ENCODE measurements around the gene NDUFA1. TPM values are rescaled to one million over a fixed set of nuclear protein-coding genes. Genes with fewer than 3 reads are reported as not detected.

NDUFA1 gene
- total RNA-seq, 5 donors from 2014 or later (not counting 1 experiment from before 2014, with no cell fraction given) = 56.3 to 60.8 (median 58.0) TPM

GRCh38 chrX:119852382-119853353 lies 19.0 kb upstream of the NDUFA1 start, which contains the start of gene UPF3B:
UPF3B (minus strand) TSS chrX:119852963; CDS start chrX:119852928, 35 bp downstream.
- H3K9me3 Mint-ChIP-seq = no peaks in the 10 kb centered on the region
- H3K36me3 Mint-ChIP-seq = peaks cover 6% of the 10 kb centered on the region
- ATAC-seq (replicated peaks in 1 of 4) (peak; percentile 94 to 99 (median 98)), DNase-seq (peak; percentile 82 to 96 (median 93))
- ChIA-PET CTCF (interaction anchor here (0.5 to 1.5 kb wide), 6 partner anchors 11 to 441 kb away, joined by 3 to 10 read pairs (median 4); partner anchors contain the start of genes NDUFA1 (in 1 of the 2), RNF113A (in 1 of the 2) and RPL39 (in 1 of the 2)), POLR2A (interaction anchor here (1.0 to 1.8 kb wide), 6 partner anchors 9 to 90 kb away, joined by 3 to 24 read pairs (median 5); partner anchors contain the start of genes RPL39 (in 2 of the 2), NDUFA1 (in 1 of the 2), NKAP (in 1 of the 2) and RNF113A (in 1 of the 2))
- no peaks in the 10 kb centered on the region for H3K27me3 ChIP-seq (replicated peaks in 1 of 2; ENCODE audit: control insufficient read depth in 2 of 2, extremely low read depth in 1 of 2, insufficient read depth in 2 of 2, low read length in 1 of 2)
- H3K27ac ChIP-seq (ENCODE audit: low read length) = peak within 1 kb of the TSS; percentile 94
- H3K36me3 ChIP-seq (ENCODE audit: control insufficient read depth in 2 of 2, extremely low read depth in 1 of 2, insufficient read depth in 1 of 2, low read length in 1 of 2) = no peaks in the 10 kb centered on the region
- H3K9me3 ChIP-seq = no peaks in the 10 kb centered on the region
- peak within 1 kb of the TSS; percentile 99 for H3K4me3 Mint-ChIP-seq
- H3K27ac Mint-ChIP-seq = peak within 1 kb of the TSS; percentile 97 to 98
- peak within 1 kb of the TSS; percentile 75 to 93 for H3K4me3 ChIP-seq (ENCODE audit: control insufficient read depth in 1 of 2, extremely low read depth in 1 of 2, low read length in 1 of 2)
- peaks cover 0 to 24% of the 10 kb centered on the region in 2 donors for H3K27me3 Mint-ChIP-seq
- WGBS (ENCODE audit: insufficient coverage) = 0% methylated on average over 10 of the region's 54 CpGs
- peaks cover 14 to 22% (median 16%) of the 10 kb centered on the region in 3 donors for H3K4me1 Mint-ChIP-seq
- H3K4me1 ChIP-seq (ENCODE audit: control insufficient read depth in 1 of 2, extremely low read depth in 1 of 2, insufficient read depth in 2 of 2, low read length in 2 of 2) = peaks cover 3 to 12% of the 10 kb centered on the region in 2 experiments

DNA sequence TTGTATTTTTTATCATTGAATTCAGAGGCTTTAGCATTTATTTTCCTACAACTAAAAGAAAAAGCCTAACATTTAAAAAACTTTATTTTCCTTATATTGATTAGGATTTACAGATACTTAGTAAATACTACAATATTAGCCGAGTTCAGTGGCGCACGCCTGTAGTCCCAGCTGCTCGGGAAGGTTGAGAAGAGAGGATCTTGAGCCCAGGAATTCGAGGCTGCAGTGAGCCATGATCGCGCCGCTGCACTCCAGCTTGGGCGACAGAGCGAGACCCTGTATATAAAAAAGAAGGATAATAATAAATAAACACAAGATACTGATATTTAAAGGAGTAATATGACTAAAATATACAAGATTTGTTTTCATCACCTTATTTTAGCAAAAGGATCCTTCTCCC lies 18.2 kb upstream of the NDUFA1 start:
- H3K4me3 ChIP-seq (ENCODE audit: control insufficient read depth in 1 of 2, extremely low read depth in 1 of 2, low read length in 1 of 2) = peak overlapping the region in 1 of 2 donors; percentile 93
- H3K4me3 Mint-ChIP-seq = peak overlapping the region in 2 of 3 donors; percentile 99
- H3K27me3 Mint-ChIP-seq = peaks cover 0 to 24% of the 10 kb centered on the region in 2 donors
- DNase-seq (no peak), ATAC-seq (replicated peaks in 1 of 4) (no peak)
- H3K27ac ChIP-seq (ENCODE audit: low read length) = peak overlapping the region; percentile 94
- ChIA-PET POLR2A (interaction anchor here (1.0 to 1.8 kb wide), 6 partner anchors 8 to 90 kb away, joined by 3 to 24 read pairs (median 5); partner anchors contain the start of genes RPL39 (in 2 of the 2), NDUFA1 (in 1 of the 2), NKAP (in 1 of the 2) and RNF113A (in 1 of the 2)), CTCF (interaction anchor here in 1 of 2 donors (0.8 to 1.5 kb wide), 4 partner anchors 11 to 62 kb away, joined by 3 to 10 read pairs (median 6); partner anchors contain the start of genes NDUFA1, RNF113A and RPL39)
- H3K4me1 Mint-ChIP-seq = peaks cover 14 to 22% (median 16%) of the 10 kb centered on the region in 3 donors
- H3K27ac Mint-ChIP-seq = peak overlapping the region; percentile 97 to 98
- no peaks in the 10 kb centered on the region for H3K27me3 ChIP-seq (replicated peaks in 1 of 2; ENCODE audit: control insufficient read depth in 2 of 2, extremely low read depth in 1 of 2, insufficient read depth in 2 of 2, low read length in 1 of 2)
- H3K36me3 ChIP-seq (ENCODE audit: control insufficient read depth in 2 of 2, extremely low read depth in 1 of 2, insufficient read depth in 1 of 2, low read length in 1 of 2) = no peaks in the 10 kb centered on the region
- H3K9me3 Mint-ChIP-seq = no peaks in the 10 kb centered on the region
- WGBS (ENCODE audit: insufficient coverage) = no CpG with 5 or more reads among the region's 10 CpGs
- H3K9me3 ChIP-seq = no peaks in the 10 kb centered on the region
- H3K36me3 Mint-ChIP-seq = peaks cover 4% of the 10 kb centered on the region
- H3K4me1 ChIP-seq (ENCODE audit: control insufficient read depth in 1 of 2, extremely low read depth in 1 of 2, insufficient read depth in 2 of 2, low read length in 2 of 2) = peaks cover 3 to 12% of the 10 kb centered on the region in 2 experiments

GRCh38 chrX:119870626-119871131 lies 953 bp upstream of the NDUFA1 start:
- Mint-ChIP-seq H3K4me1 (peaks cover 14 to 35% (median 34%) of the 10 kb centered on the region in 3 donors), H3K27me3 (no peaks in the 10 kb centered on the region), H3K9me3 (no peaks in the 10 kb centered on the region), H3K27ac (peak overlapping the region; percentile 97 to 100), H3K36me3 (no peaks in the 10 kb centered on the region), H3K4me3 (peak overlapping the region; percentile 93 to 100 (median 100))
- Histone ChIP-seq H3K27ac (ENCODE audit: low read length) (peak overlapping the region; percentile 96), H3K36me3 (ENCODE audit: control insufficient read depth in 2 of 2, extremely low read depth in 1 of 2, insufficient read depth in 1 of 2, low read length in 1 of 2) (peaks cover 0 to 13% of the 10 kb centered on the region in 2 donors), H3K9me3 (no peaks in the 10 kb centered on the region), H3K4me1 (ENCODE audit: control insufficient read depth in 1 of 2, extremely low read depth in 1 of 2, insufficient read depth in 2 of 2, low read length in 2 of 2) (peaks cover 2 to 20% of the 10 kb centered on the region in 2 experiments), H3K27me3 (replicated peaks in 1 of 2; ENCODE audit: control insufficient read depth in 2 of 2, extremely low read depth in 1 of 2, insufficient read depth in 2 of 2, low read length in 1 of 2) (no peaks in the 10 kb centered on the region), H3K4me3 (ENCODE audit: control insufficient read depth in 1 of 2, extremely low read depth in 1 of 2, low read length in 1 of 2) (peak overlapping the region; percentile 69 to 84)
- DNase-seq = peak in 29 of 35 experiments; percentile 5 to 54 (median 23)
- ATAC-seq (replicated peaks in 1 of 4) = peak; percentile 1 to 25 (median 17)
- ChIA-PET CTCF (interaction anchor here (0.5 to 2.4 kb wide), 10 partner anchors 8 to 246 kb away, joined by 3 to 15 read pairs (median 4); partner anchors contain the start of genes RPL39 (in 1 of the 2) and UPF3B (in 1 of the 2)), POLR2A (interaction anchor here (0.6 to 3.4 kb wide), 10 partner anchors 8 to 306 kb away, joined by 3 to 28 read pairs (median 6); partner anchors contain the start of genes RPL39 (in 2 of the 2) and UPF3B (in 2 of the 2))
- 0% methylated on average over 17 of the region's 25 CpGs for WGBS (ENCODE audit: insufficient coverage)

DNA sequence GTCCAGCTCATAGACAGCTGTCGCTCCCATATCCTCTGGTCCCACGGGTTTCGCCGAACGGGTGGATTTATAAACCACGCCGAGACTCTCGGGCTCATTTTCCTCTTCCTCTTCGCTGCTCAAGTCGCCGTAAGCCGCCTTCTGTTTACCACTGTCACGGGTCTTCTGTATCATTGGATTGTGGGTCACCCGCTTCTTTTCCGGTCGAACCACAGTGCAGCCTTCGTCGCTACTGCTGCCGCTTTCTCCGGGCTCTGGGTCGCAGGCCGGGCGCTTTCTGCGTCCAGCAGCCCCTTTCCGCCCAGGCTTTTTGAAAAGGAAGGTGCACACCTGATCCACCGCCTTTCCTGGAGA lies 410 bp upstream of the NDUFA1 start:
- 0% methylated on average over 20 of the region's 26 CpGs for WGBS (ENCODE audit: insufficient coverage)

GRCh38 chrX:119878740-119879139 lies 7.1 kb downstream of the NDUFA1 start:
- peaks cover 0 to 9% of the 10 kb centered on the region in 2 experiments for H3K4me1 ChIP-seq (ENCODE audit: control insufficient read depth in 1 of 2, extremely low read depth in 1 of 2, insufficient read depth in 2 of 2, low read length in 2 of 2)
- DNase-seq = peak in 1 of 35 experiments; percentile 18
- Mint-ChIP-seq H3K4me3 (no peak overlapping the region), H3K9me3 (no peaks in the 10 kb centered on the region), H3K36me3 (peaks cover 3% of the 10 kb centered on the region), H3K4me1 (peaks cover 13 to 24% (median 23%) of the 10 kb centered on the region in 3 donors), H3K27me3 (peaks cover 0 to 12% of the 10 kb centered on the region in 2 donors), H3K27ac (peak overlapping the region in 1 of 2 donors; percentile 25)
- H3K27ac ChIP-seq (ENCODE audit: low read length) = no peak overlapping the region
- no peaks in the 10 kb centered on the region for H3K9me3 ChIP-seq
- H3K27me3 ChIP-seq (replicated peaks in 1 of 2; ENCODE audit: control insufficient read depth in 2 of 2, extremely low read depth in 1 of 2, insufficient read depth in 2 of 2, low read length in 1 of 2) = no peaks in the 10 kb centered on the region
- no peak overlapping the region for H3K4me3 ChIP-seq (ENCODE audit: control insufficient read depth in 1 of 2, extremely low read depth in 1 of 2, low read length in 1 of 2)
- peaks cover 0 to 21% of the 10 kb centered on the region in 2 donors for H3K36me3 ChIP-seq (ENCODE audit: control insufficient read depth in 2 of 2, extremely low read depth in 1 of 2, insufficient read depth in 1 of 2, low read length in 1 of 2)
- peak in 1 of 4 experiments; percentile 66 for ATAC-seq (replicated peaks in 1 of 4)
- POLR2A ChIA-PET = interaction anchor here (0.6 to 0.7 kb wide), 3 partner anchors 8 to 626 kb away, joined by 3 to 5 read pairs (median 3); no protein-coding TSS in a partner anchor
- no CpG with 5 or more reads among the region's 2 CpGs for WGBS (ENCODE audit: insufficient coverage)
- CTCF ChIA-PET = interaction anchor here (0.6 to 1.6 kb wide), 11 partner anchors 9 to 105 kb away, joined by 3 to 8 read pairs (median 3); partner anchors contain the start of gene RPL39 (in 2 of the 2)

More for the DNA sequence above, 410 bp upstream of the NDUFA1 start:
- Mint-ChIP-seq H3K4me1 (peaks cover 14 to 37% (median 35%) of the 10 kb centered on the region in 3 donors), H3K27ac (peak overlapping the region; percentile 97 to 100), H3K27me3 (no peaks in the 10 kb centered on the region), H3K9me3 (no peaks in the 10 kb centered on the region), H3K36me3 (no peaks in the 10 kb centered on the region), H3K4me3 (peak overlapping the region; percentile 93 to 100 (median 100))
- Histone ChIP-seq H3K27me3 (replicated peaks in 1 of 2; ENCODE audit: control insufficient read depth in 2 of 2, extremely low read depth in 1 of 2, insufficient read depth in 2 of 2, low read length in 1 of 2) (no peaks in the 10 kb centered on the region), H3K36me3 (ENCODE audit: control insufficient read depth in 2 of 2, extremely low read depth in 1 of 2, insufficient read depth in 1 of 2, low read length in 1 of 2) (peaks cover 0 to 14% of the 10 kb centered on the region in 2 donors), H3K4me3 (ENCODE audit: control insufficient read depth in 1 of 2, extremely low read depth in 1 of 2, low read length in 1 of 2) (peak overlapping the region; percentile 69 to 84), H3K9me3 (no peaks in the 10 kb centered on the region), H3K4me1 (ENCODE audit: control insufficient read depth in 1 of 2, extremely low read depth in 1 of 2, insufficient read depth in 2 of 2, low read length in 2 of 2) (peaks cover 2 to 20% of the 10 kb centered on the region in 2 experiments), H3K27ac (ENCODE audit: low read length) (peak overlapping the region; percentile 96)
- ChIA-PET POLR2A (interaction anchor here (0.6 to 3.4 kb wide), 6 partner anchors 9 to 297 kb away, joined by 3 to 28 read pairs (median 6); partner anchors contain the start of genes RPL39 (in 2 of the 2), UBE2A (in 1 of the 2) and UPF3B (in 1 of the 2)), CTCF (interaction anchor here (0.5 to 2.4 kb wide), 6 partner anchors 9 to 246 kb away, joined by 3 to 15 read pairs (median 6); partner anchors contain the start of genes RPL39 (in 1 of the 2) and UPF3B (in 1 of the 2))
- peak; percentile 40 to 51 (median 46) for ATAC-seq (replicated peaks in 1 of 4)
- DNase-seq = peak in 4 of 35 experiments; percentile 14 to 51 (median 26)
